Esophagus squamous epithelium (tissue), 4 donors: ENCODE measurements around the gene DNAJC2.

Experiments used
- POLR2A ChIP-seq, 4 donors: fragments of 450-650 bp; IDR thresholded peaks; one replicate each; pipeline ENCODE4 v1.6.1; 2017; ENCODE audit warnings: antibody characterized with exemption in 4 of 4, mild to moderate bottlenecking in 4 of 4, moderate library complexity in 3 of 4
- TF ChIP-seq, protein P1 (sequence below), 6 experiments: fragments of 450-650 bp in 4 of 6; fragments of 200-600 bp in 2 of 6; sonication (generic) in 2 of 6; IDR thresholded peaks; one replicate each; pipeline ENCODE4 v1.5.1; 2016 to 2019; ENCODE audit warnings: antibody characterized with exemption in 6 of 6, mild to moderate bottlenecking in 4 of 6, moderate library complexity in 4 of 6

DNA sequence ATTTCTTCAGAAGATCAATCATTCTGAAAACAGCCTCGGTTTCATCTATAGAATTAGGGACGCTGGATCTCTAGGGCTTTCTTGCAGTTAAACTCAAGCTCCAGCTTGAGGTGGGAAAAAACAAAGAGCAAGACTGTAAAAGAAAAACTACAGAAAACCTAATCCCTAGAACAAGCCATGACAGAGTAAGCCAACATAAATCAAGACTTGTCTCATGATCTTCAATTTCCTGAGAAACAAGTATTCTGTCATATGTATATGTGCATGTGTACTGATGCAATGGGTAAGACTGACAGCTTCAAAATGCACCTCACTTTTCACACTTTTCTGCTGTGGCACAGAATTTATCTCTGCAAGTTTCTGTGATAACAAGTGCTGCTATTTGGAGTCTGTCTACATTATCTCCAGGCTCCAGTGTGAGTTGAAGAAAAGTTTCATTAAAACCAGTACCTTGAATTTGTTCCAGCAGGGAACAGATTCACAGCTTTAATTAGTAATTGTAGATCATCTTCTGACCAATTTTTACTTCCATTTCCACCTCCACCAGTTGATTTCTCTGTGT, 28.1 kb downstream of the DNAJC2 start:
- TF ChIP-seq, protein P1, sequence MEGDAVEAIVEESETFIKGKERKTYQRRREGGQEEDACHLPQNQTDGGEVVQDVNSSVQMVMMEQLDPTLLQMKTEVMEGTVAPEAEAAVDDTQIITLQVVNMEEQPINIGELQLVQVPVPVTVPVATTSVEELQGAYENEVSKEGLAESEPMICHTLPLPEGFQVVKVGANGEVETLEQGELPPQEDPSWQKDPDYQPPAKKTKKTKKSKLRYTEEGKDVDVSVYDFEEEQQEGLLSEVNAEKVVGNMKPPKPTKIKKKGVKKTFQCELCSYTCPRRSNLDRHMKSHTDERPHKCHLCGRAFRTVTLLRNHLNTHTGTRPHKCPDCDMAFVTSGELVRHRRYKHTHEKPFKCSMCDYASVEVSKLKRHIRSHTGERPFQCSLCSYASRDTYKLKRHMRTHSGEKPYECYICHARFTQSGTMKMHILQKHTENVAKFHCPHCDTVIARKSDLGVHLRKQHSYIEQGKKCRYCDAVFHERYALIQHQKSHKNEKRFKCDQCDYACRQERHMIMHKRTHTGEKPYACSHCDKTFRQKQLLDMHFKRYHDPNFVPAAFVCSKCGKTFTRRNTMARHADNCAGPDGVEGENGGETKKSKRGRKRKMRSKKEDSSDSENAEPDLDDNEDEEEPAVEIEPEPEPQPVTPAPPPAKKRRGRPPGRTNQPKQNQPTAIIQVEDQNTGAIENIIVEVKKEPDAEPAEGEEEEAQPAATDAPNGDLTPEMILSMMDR (IDR thresholded peaks at IDR 0.05), result no peak
- TF ChIP-seq POLR2A (IDR thresholded peaks at IDR 0.05), result no peak
